ENCODE measurements around the gene ARHGEF1.

GRCh38 chr19:41868989-41869300 lies 14.0 kb upstream of the ARHGEF1 start:
- no peak for TF ChIP-seq CTCF (conservative IDR thresholded peaks at IDR 0.05; ENCODE audit: low read depth, low read length)
- no peak for TF ChIP-seq EZH2 (IDR thresholded peaks at IDR 0.05; ENCODE audit: low read length, unreplicated experiment)
- TF ChIP-seq EZH2phosphoT487 (IDR thresholded peaks at IDR 0.05; ENCODE audit: borderline replicate concordance, low read length): no peak
